ENCODE measurements around the gene GRAPL.
"Not testable (repeated sequence)": the region's sequence is repeated elsewhere in the genome, so short reads cannot be mapped to it uniquely, and the experiment has no call there.

GRCh38 chr17:19112459-19112826, 14.9 kb upstream of the GRAPL start:
- not testable (repeated sequence) for TF ChIP-seq CTCF (conservative IDR thresholded peaks at IDR 0.05 in 1 of 2, IDR thresholded peaks at IDR 0.05 in 1 of 2; ENCODE audit: extremely low read depth in 1 of 2, insufficient read depth in 1 of 2, low read depth in 1 of 2, low read length in 2 of 2); EZH2 (IDR thresholded peaks at IDR 0.05; ENCODE audit: borderline replicate concordance, low read length)
